Measurements from ENCODE around the gene LGALS3BP. TPM values are rescaled to one million over a fixed set of nuclear protein-coding genes. Genes with fewer than 3 reads are reported as not detected.

Gene LGALS3BP
- total RNA-seq, 2 experiments from 2014 or later = 0.88 to 1.7 TPM

DNA sequence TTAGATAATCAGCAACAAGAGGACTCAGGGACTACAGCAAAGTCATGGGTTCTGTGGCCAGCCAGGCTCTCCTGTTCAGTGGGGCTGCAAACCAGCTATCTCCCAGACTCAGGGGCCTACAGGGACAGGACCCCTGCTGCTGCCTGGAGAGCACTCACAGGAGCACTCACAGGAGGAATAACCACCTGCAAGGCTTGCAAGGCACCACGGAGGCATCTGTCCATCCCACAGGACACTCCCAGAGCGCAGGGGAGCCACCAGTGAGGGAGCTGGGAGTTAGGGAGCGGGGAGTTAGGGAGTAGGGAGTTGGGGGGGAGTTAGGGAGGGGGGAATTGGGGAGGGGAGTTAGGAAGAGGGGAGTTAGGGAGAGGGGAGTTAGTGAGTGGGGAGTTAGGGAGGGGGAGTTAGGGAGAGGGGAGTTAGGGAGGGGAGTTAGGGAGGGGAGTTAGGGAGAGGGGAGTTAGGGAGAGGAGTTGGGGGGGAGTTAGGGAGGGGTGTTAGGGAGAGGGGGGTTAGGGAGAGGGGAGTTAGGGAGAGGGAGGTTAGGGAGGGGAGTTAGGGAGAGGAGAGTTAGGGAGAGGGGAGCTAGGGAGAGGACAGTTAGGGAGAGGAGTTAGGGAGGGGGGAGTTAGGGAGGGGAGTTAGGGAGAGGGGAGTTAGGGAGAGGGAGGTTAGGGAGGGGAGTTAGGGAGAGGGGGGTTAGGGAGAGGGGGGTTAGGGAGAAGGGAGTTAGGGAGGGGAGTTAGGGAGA lies 24.1 kb upstream of the LGALS3BP start:
- CTCF ChIA-PET (ENCODE audit: unreplicated experiment) = interaction anchor here (0.6 kb wide), 1 partner anchor 32 kb away, joined by 3 read pairs; no protein-coding TSS in a partner anchor

DNA sequence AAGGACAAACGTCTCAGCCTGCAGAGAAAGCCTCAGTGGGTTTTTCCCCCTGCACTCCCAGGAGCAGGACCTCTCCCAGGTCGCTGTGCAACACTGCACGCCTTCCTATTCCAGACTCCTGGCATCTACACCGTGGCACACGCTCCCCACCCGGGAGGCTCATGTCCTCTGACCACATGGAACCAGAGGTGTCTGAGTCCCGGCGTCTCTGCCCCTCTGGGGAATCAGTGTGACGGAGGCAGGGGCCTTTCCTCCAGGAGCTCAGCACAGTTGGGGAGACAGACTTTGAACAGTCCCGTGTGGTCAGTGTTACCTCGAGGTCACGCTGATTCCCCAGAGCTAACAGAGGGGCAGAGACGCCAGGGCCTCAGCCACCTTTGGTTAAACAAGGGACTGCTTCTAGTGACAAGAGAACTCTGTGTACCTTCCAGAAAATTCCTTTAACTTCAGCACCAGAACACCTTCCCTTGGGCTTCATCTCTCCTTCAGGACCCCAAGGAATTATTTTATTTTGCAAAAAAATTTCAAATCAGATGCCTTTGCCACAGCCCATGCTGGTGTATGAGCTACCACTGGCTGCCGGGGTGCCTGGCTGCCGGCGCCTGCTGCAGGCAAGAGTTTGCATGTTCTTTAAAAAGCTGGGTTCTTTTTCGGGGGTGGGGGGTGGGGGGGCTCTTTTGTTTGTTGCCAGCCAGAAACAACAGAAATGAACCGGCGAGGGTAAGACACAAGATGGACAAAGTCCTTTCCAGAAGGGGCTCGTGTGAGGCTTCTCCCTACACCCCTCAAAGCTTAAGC lies 23.3 kb upstream of the LGALS3BP start:
- BruUV-seq (replicated peaks) = no TSS peak
- peaks cover 25% of the 10 kb centered on the region for H3K36me3 ChIP-seq (ENCODE audit: insufficient read depth, low read length)
- H3K9me3 ChIP-seq (ENCODE audit: low read length) = no peaks in the 10 kb centered on the region
- intact Hi-C loops (cut with micrococcal nuclease; ENCODE audit: unreplicated experiment) = no loop called here
- H3K79me2 ChIP-seq (ENCODE audit: insufficient read depth, low read depth, low read length) = peaks cover 11% of the 10 kb centered on the region
- H3K9me2 ChIP-seq (ENCODE audit: insufficient read depth, low read length) = no peaks in the 10 kb centered on the region
- ChIA-PET CTCF (ENCODE audit: unreplicated experiment) (interaction anchor here (0.6 kb wide), 1 partner anchor 31 kb away, joined by 3 read pairs; no protein-coding TSS in a partner anchor), POLR2A (interaction anchor here (0.6 kb wide), 1 partner anchor 51 kb away, joined by 5 read pairs; no protein-coding TSS in a partner anchor)
- no peak overlapping the region for H3K27ac ChIP-seq (ENCODE audit: low read depth, low read length, poor library complexity, severe bottlenecking)
- no peak for DNase-seq (ENCODE audit: low spot score)
- H3K4me3 ChIP-seq (ENCODE audit: low read depth, low read length, poor library complexity, severe bottlenecking) = no peak overlapping the region
- H4K20me1 ChIP-seq (ENCODE audit: insufficient read depth, low read length) = peaks cover 3% of the 10 kb centered on the region; the same call in 1 of the 2 replicates
- H3K4me1 ChIP-seq (ENCODE audit: insufficient read depth, low read length, poor library complexity, severe bottlenecking) = peaks cover 7% of the 10 kb centered on the region
- TF ChIP-seq CTCF (conservative IDR thresholded peaks at IDR 0.05; ENCODE audit: low read length) (no peak), EZH2phosphoT487 (IDR thresholded peaks at IDR 0.05; ENCODE audit: borderline replicate concordance, low read depth, low read length) (no peak)
- H2AFZ ChIP-seq (ENCODE audit: low read length) = no peak overlapping the region
- H3K4me2 ChIP-seq (ENCODE audit: low read length) = no peak overlapping the region

More for the DNA sequence above, 24.1 kb upstream of the LGALS3BP start:
- H3K27ac ChIP-seq (ENCODE audit: low read depth, low read length, poor library complexity, severe bottlenecking) = no peak overlapping the region
- peaks cover 15% of the 10 kb centered on the region for H3K4me1 ChIP-seq (ENCODE audit: insufficient read depth, low read length, poor library complexity, severe bottlenecking)
- no peak overlapping the region for H2AFZ ChIP-seq (ENCODE audit: low read length)
- peaks cover 19% of the 10 kb centered on the region for H3K79me2 ChIP-seq (ENCODE audit: insufficient read depth, low read depth, low read length)
- BruUV-seq (replicated peaks) = no TSS peak
- no peak for TF ChIP-seq CTCF (conservative IDR thresholded peaks at IDR 0.05; ENCODE audit: low read length)
- no peaks in the 10 kb centered on the region for H3K9me2 ChIP-seq (ENCODE audit: insufficient read depth, low read length)
- H3K4me3 ChIP-seq (ENCODE audit: low read depth, low read length, poor library complexity, severe bottlenecking) = no peak overlapping the region
- DNase-seq (ENCODE audit: low spot score) = no peak
- 0 out of 2 replicates have a peak, but pooled peaks cover 3% of the 10 kb centered on the region for H4K20me1 ChIP-seq (ENCODE audit: insufficient read depth, low read length)
- H3K4me2 ChIP-seq (ENCODE audit: low read length) = no peak overlapping the region
- peaks cover 21% of the 10 kb centered on the region for H3K36me3 ChIP-seq (ENCODE audit: insufficient read depth, low read length)
- intact Hi-C loops (cut with micrococcal nuclease; ENCODE audit: unreplicated experiment) = no loop called here
- POLR2A ChIA-PET = interaction anchor here (0.6 kb wide), 1 partner anchor 353 kb away, joined by 3 read pairs; no protein-coding TSS in a partner anchor
- H3K9me3 ChIP-seq (ENCODE audit: low read length) = no peaks in the 10 kb centered on the region

Data from OCI-LY7 (cell line).